ENCODE data around the gene TSEN2. TPM values are rescaled to one million over a fixed set of nuclear protein-coding genes. Genes with fewer than 3 reads are reported as not detected.

The TSEN2 gene
- polyA plus RNA-seq, 1 donor (not counting 4 experiments of a cell fraction or from before 2014, with no cell fraction given) = 23.8 TPM

DNA sequence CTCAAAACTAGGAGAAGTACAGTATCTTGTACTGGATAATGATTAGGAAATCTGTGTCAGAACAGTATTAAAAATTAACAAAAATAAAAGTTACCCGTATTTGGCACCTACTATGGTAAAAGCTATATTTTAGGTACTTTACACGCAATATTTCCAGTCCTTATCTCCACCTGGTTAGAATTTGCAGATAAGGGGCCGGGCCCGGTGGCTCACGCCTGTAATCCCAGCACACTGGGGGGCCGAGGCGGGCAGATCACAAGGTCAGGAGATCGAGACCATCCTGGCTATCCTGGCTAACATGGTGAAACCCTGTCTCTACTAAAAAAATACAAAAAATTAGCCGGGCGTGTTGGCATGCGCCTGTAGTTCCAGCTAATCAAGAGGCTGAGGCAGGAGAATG lies 32.6 kb downstream of the TSEN2 start:
- DNase-seq (ENCODE audit: low read depth, low spot score) (no peak), FAIRE-seq (no peak)
- Histone ChIP-seq H3K4me3 (ENCODE audit: control insufficient read depth in 2 of 3, extremely low read depth in 1 of 3, insufficient read depth in 2 of 3, low read depth in 1 of 3, low read length in 3 of 3) (no peak overlapping the region), H3K36me3 (ENCODE audit: control insufficient read depth in 2 of 2, extremely low read depth in 1 of 2, insufficient read depth in 2 of 2, low read length in 2 of 2) (peaks cover 2 to 3% of the 10 kb centered on the region in 2 experiments), H3K4me2 (ENCODE audit: control insufficient read depth, extremely low read depth, insufficient read depth, low read depth, low read length) (no peak overlapping the region), H3K9ac (ENCODE audit: control insufficient read depth, extremely low read depth, insufficient read depth, low read length) (no peak overlapping the region), H3K27ac (ENCODE audit: control insufficient read depth, insufficient read depth, low read length) (no peak overlapping the region), H3K79me2 (ENCODE audit: control insufficient read depth, insufficient read depth, low read length) (no peaks in the 10 kb centered on the region), H3K9me1 (ENCODE audit: control insufficient read depth, extremely low read depth, insufficient read depth, low read length) (no peaks in the 10 kb centered on the region), H3K27me3 (ENCODE audit: control insufficient read depth, extremely low read depth, insufficient read depth, low read length) (no peaks in the 10 kb centered on the region), H4K20me1 (ENCODE audit: control insufficient read depth, extremely low read depth, insufficient read depth, low read length) (no peaks in the 10 kb centered on the region), H3K9me3 (ENCODE audit: control insufficient read depth, low read depth, low read length) (no peaks in the 10 kb centered on the region), H2AFZ (ENCODE audit: control insufficient read depth, low read length) (no peak overlapping the region), H3K4me1 (ENCODE audit: control insufficient read depth, extremely low read depth, insufficient read depth, low read length) (no peaks in the 10 kb centered on the region)
- dilution Hi-C loops (cut with MboI; ENCODE audit: extremely low pct_ligation_motif_present, low sequenced_read_pairs) = no loop called here
- TF ChIP-seq, protein P1, sequence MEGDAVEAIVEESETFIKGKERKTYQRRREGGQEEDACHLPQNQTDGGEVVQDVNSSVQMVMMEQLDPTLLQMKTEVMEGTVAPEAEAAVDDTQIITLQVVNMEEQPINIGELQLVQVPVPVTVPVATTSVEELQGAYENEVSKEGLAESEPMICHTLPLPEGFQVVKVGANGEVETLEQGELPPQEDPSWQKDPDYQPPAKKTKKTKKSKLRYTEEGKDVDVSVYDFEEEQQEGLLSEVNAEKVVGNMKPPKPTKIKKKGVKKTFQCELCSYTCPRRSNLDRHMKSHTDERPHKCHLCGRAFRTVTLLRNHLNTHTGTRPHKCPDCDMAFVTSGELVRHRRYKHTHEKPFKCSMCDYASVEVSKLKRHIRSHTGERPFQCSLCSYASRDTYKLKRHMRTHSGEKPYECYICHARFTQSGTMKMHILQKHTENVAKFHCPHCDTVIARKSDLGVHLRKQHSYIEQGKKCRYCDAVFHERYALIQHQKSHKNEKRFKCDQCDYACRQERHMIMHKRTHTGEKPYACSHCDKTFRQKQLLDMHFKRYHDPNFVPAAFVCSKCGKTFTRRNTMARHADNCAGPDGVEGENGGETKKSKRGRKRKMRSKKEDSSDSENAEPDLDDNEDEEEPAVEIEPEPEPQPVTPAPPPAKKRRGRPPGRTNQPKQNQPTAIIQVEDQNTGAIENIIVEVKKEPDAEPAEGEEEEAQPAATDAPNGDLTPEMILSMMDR (optimal IDR thresholded peaks at IDR 0.05 in 1 of 3, IDR thresholded peaks at IDR 0.05 in 1 of 3, conservative IDR thresholded peaks at IDR 0.05 in 1 of 3; ENCODE audit: extremely low read depth in 1 of 3, insufficient read depth in 2 of 3, low read length in 3 of 3) = no peak
- no peak for TF ChIP-seq EZH2 (IDR thresholded peaks at IDR 0.05; ENCODE audit: low read length)

DNA sequence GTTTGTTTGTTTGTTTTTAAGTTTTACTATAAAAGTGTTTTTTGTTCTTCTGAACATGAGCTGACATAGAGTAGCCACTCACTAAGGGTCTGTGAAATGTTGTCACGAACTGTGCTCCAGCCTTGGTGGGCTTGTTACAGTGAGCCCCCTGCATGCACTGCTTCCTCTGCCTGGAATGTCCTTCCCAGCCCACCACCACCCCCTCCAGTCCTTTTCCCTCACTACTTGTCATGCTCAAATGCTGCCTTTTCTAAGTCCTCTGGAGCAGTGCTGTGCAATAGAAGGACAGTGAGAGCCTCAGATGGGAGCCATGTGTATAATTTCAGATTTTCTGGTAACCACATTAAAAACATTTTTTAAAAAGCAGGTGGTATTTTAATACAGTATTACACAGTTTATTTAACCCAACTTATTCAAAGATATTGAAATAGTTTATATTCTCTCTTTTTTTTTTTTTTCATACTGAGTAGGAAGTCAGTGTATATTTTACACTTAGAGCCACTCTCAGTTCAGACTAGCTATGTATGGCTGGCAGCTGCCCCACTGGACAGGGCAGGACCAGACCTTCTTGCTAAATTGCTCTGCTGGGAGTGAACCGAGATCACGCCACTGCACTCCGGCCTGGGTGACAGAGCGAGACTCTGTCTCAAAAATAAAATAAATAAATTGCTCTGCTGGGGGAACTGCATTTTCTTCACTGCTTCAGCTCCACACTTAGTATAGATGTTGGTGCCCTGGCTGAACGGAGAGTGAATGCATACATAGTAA lies 34.2 kb downstream of the TSEN2 start:
- TF ChIP-seq EZH2 (IDR thresholded peaks at IDR 0.05; ENCODE audit: low read length) = no peak
- Histone ChIP-seq H3K9me3 (ENCODE audit: control insufficient read depth, low read depth, low read length) (no peaks in the 10 kb centered on the region), H3K27me3 (ENCODE audit: control insufficient read depth, extremely low read depth, insufficient read depth, low read length) (no peaks in the 10 kb centered on the region), H2AFZ (ENCODE audit: control insufficient read depth, low read length) (no peak overlapping the region), H3K36me3 (ENCODE audit: control insufficient read depth in 2 of 2, extremely low read depth in 1 of 2, insufficient read depth in 2 of 2, low read length in 2 of 2) (peaks cover 5 to 11% of the 10 kb centered on the region in 2 experiments), H3K9me1 (ENCODE audit: control insufficient read depth, extremely low read depth, insufficient read depth, low read length) (peaks cover 2% of the 10 kb centered on the region), H4K20me1 (ENCODE audit: control insufficient read depth, extremely low read depth, insufficient read depth, low read length) (no peaks in the 10 kb centered on the region), H3K27ac (ENCODE audit: control insufficient read depth, insufficient read depth, low read length) (no peak overlapping the region), H3K9ac (ENCODE audit: control insufficient read depth, extremely low read depth, insufficient read depth, low read length) (no peak overlapping the region), H3K79me2 (ENCODE audit: control insufficient read depth, insufficient read depth, low read length) (no peaks in the 10 kb centered on the region), H3K4me3 (ENCODE audit: control insufficient read depth in 2 of 3, extremely low read depth in 1 of 3, insufficient read depth in 2 of 3, low read depth in 1 of 3, low read length in 3 of 3) (no peak overlapping the region), H3K4me2 (ENCODE audit: control insufficient read depth, extremely low read depth, insufficient read depth, low read depth, low read length) (no peak overlapping the region), H3K4me1 (ENCODE audit: control insufficient read depth, extremely low read depth, insufficient read depth, low read length) (no peaks in the 10 kb centered on the region)
- FAIRE-seq (no peak), DNase-seq (ENCODE audit: low read depth, low spot score) (no peak)
- dilution Hi-C loops (cut with MboI; ENCODE audit: extremely low pct_ligation_motif_present, low sequenced_read_pairs) = no loop called here

Data from keratinocyte (primary cell).